Neutrophil (primary cell): ENCODE data around the gene TUFT1.
A peak's percentile ranks its signal among the peaks of the same experiment; 100 is the strongest.

Experiments used
- H3K27ac ChIP-seq: fragments of 200-600 bp; sonication (generic); 2 replicates; pipeline ENCODE4 v1.5.1; 2016; ENCODE audit warnings: mild to moderate bottlenecking, moderate library complexity
- H3K27me3 ChIP-seq: fragments of 200-600 bp; sonication (generic); 2 replicates; pipeline ENCODE4 v1.6.0; 2016; ENCODE audit warnings: mild to moderate bottlenecking
- H3K36me3 ChIP-seq: fragments of 200-600 bp; sonication (generic); 2 replicates; pipeline ENCODE4 v1.5.1; 2017
- H3K4me1 ChIP-seq, 2 experiments: fragments of 200-600 bp in 1 of 2; sonication (generic) in 1 of 2; 1 replicate in 1 of 2; 2 replicates in 1 of 2; pipeline versions ENCODE4 v1.5.1 to v1.6.1; 2013 to 2016; ENCODE audit warnings: low read depth in 1 of 2, low read length in 1 of 2, mild to moderate bottlenecking in 1 of 2, moderate library complexity in 1 of 2; ENCODE audit not compliant: control insufficient read depth in 1 of 2, insufficient read depth in 1 of 2
- H3K4me3 ChIP-seq, 2 experiments: fragments of 200-600 bp in 1 of 2; sonication (generic) in 1 of 2; 1 replicate in 1 of 2; 2 replicates in 1 of 2; pipeline ENCODE4 v1.5.1; 2013 to 2016; ENCODE audit warnings: low read depth in 1 of 2, low read length in 1 of 2, mild to moderate bottlenecking in 1 of 2, moderate library complexity in 1 of 2
- H3K9me3 ChIP-seq: fragments of 200-600 bp; sonication (generic); 2 replicates; pipeline ENCODE4 v1.5.1; 2016
- CTCF ChIP-seq: fragments of 200-600 bp; sonication (generic); IDR thresholded peaks from 2 replicates; pipeline ENCODE4 v1.5.1; 2016; ENCODE audit warnings: antibody characterized with exemption

Gene TUFT1

GRCh38 chr1:151533870-151534269 is 6.2 kb upstream of the TUFT1 start:
- Histone ChIP-seq H3K9me3 (no peaks in the 10 kb centered on the region), H3K4me3 (no peak overlapping the region), H3K36me3 (no peaks in the 10 kb centered on the region), H3K4me1 (no peaks in the 10 kb centered on the region), H3K27ac (no peak overlapping the region), H3K27me3 (peaks cover 17% of the 10 kb centered on the region)
- TF ChIP-seq CTCF = no peak

- no peak overlapping the region for H3K4me3 ChIP-seq
- peak; percentile 86 for TF ChIP-seq CTCF
- peaks cover 11% of the 10 kb centered on the region for H3K27me3 ChIP-seq
- no peaks in the 10 kb centered on the region for H3K36me3 ChIP-seq
- H3K9me3 ChIP-seq = no peaks in the 10 kb centered on the region
- no peak overlapping the region for H3K27ac ChIP-seq
- H3K4me1 ChIP-seq = peaks cover 6 to 7% of the 10 kb centered on the region in 2 experiments
These were observed 5.3 kb upstream of the TUFT1 start for GRCh38 chr1:151534662-151535278.

- no peaks in the 10 kb centered on the region for H3K9me3 ChIP-seq
- no peak for TF ChIP-seq CTCF
- no peak overlapping the region for H3K27ac ChIP-seq
- H3K27me3 ChIP-seq = peaks cover 11% of the 10 kb centered on the region
- H3K4me1 ChIP-seq = peaks cover 12% of the 10 kb centered on the region in 2 experiments
- no peak overlapping the region for H3K4me3 ChIP-seq
- H3K36me3 ChIP-seq = no peaks in the 10 kb centered on the region
These were observed 4.5 kb upstream of the TUFT1 start for GRCh38 chr1:151535326-151536271.

GRCh38 chr1:151536499-151536898 is 3.6 kb upstream of the TUFT1 start:
- Histone ChIP-seq H3K4me3 (no peak overlapping the region), H3K27me3 (peaks cover 19% of the 10 kb centered on the region), H3K36me3 (no peaks in the 10 kb centered on the region), H3K27ac (no peak overlapping the region), H3K9me3 (no peaks in the 10 kb centered on the region), H3K4me1 (peaks cover 21% of the 10 kb centered on the region in 2 experiments)
- TF ChIP-seq CTCF = no peak

GRCh38 chr1:151537112-151537511 is 3.0 kb upstream of the TUFT1 start:
- Histone ChIP-seq H3K9me3 (no peaks in the 10 kb centered on the region), H3K27ac (no peak overlapping the region), H3K36me3 (no peaks in the 10 kb centered on the region), H3K27me3 (peaks cover 26% of the 10 kb centered on the region), H3K4me3 (no peak overlapping the region), H3K4me1 (peaks cover 22 to 25% of the 10 kb centered on the region in 2 experiments)
- no peak for TF ChIP-seq CTCF
